Fibroblast of skin of scalp (primary cell): ENCODE measurements around the gene FEM1B.

Experiments used
- DNase-seq: peaks from one replicate; pipeline ENCODE4 v3.0.0-alpha.2; 2013

FEM1B gene

GRCh38 chr15:68259883-68260282 is 17.7 kb upstream of the FEM1B start:
- DNase-seq, result no peak

GRCh38 chr15:68261241-68261640 is 16.3 kb upstream of the FEM1B start:
- no peak for DNase-seq

- no peak for DNase-seq
Measured at GRCh38 chr15:68261980-68262379, 15.6 kb upstream of the FEM1B start.

- no peak for DNase-seq
Measured at GRCh38 chr15:68262514-68263356, 14.8 kb upstream of the FEM1B start.

GRCh38 chr15:68264282-68264681 is 13.3 kb upstream of the FEM1B start:
- DNase-seq, result no peak

GRCh38 chr15:68265081-68265480 is 12.5 kb upstream of the FEM1B start:
- no peak for DNase-seq

GRCh38 chr15:68265674-68266073 is 11.9 kb upstream of the FEM1B start:
- no peak for DNase-seq

- DNase-seq, result no peak
Measured at GRCh38 chr15:68268405-68268804, 9.1 kb upstream of the FEM1B start.

- peak; percentile 82 for DNase-seq
Measured at GRCh38 chr15:68271854-68272471, 5.6 kb upstream of the FEM1B start.

- DNase-seq, result peak; percentile 93
Measured at GRCh38 chr15:68272721-68273271, 4.7 kb upstream of the FEM1B start.

- DNase-seq, result no peak
Measured at GRCh38 chr15:68274201-68274848, 3.2 kb upstream of the FEM1B start.

GRCh38 chr15:68275165-68275746 is 2.3 kb upstream of the FEM1B start:
- DNase-seq, result no peak

- no peak for DNase-seq
Measured at GRCh38 chr15:68276668-68277067, 877 bp upstream of the FEM1B start.

GRCh38 chr15:68277131-68277602 is 378 bp upstream of the FEM1B start:
- peak; percentile 67 for DNase-seq

- no peak for DNase-seq
Measured at GRCh38 chr15:68278345-68278594, 725 bp downstream of the FEM1B start.

- DNase-seq, result peak; percentile 56
Measured at GRCh38 chr15:68278595-68279405, 1.3 kb downstream of the FEM1B start.

GRCh38 chr15:68279779-68280753 is 2.5 kb downstream of the FEM1B start:
- no peak for DNase-seq

GRCh38 chr15:68281008-68281407 is 3.5 kb downstream of the FEM1B start:
- no peak for DNase-seq

- DNase-seq, result no peak
Measured at GRCh38 chr15:68283401-68283800, 5.9 kb downstream of the FEM1B start.

- no peak for DNase-seq
Measured at GRCh38 chr15:68284616-68285258, 7.2 kb downstream of the FEM1B start.
